ENCODE results near the gene RBP3. TPM values are rescaled to one million over a fixed set of nuclear protein-coding genes. Genes with fewer than 3 reads are reported as not detected.

The RBP3 gene
- total RNA-seq, 1 experiment from 2014 or later: not detected

DNA sequence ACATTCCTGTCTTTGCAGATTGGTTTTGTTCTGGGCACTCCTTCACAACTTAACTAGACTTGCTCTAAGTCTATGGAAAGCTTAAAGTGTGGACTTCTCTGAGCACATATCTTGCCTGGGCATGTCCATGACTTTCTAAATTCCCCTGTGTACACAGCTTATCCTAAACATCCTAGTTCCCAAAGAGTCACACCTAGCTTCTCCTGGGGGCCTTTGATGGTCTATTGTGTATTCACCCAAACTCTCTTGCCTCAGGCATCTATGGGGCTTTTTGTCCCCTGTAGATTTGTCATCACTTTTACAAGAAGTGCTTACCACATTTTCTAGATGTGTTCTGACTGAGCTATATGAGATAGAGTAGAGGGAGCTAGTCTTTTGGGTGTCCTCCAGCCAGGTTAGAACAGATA is 48.2 kb downstream of the RBP3 start:
- Histone ChIP-seq H3K4me2 (ENCODE audit: insufficient read depth, insufficient read length, low read length) (no peak overlapping the region), H4K91ac (ENCODE audit: insufficient read length, low read depth, low read length) (no peak overlapping the region), H3T11ph (ENCODE audit: low read length) (no peak overlapping the region), H3K4ac (ENCODE audit: low read depth, low read length) (no peak overlapping the region), H3K79me2 (ENCODE audit: insufficient read depth, low read length) (no peaks in the 10 kb centered on the region), H3K27ac (ENCODE audit: insufficient read length, low read depth, low read length) (no peak overlapping the region), H3K9ac (ENCODE audit: extremely low read depth, insufficient read length, low read length) (no peak overlapping the region), H3K56ac (ENCODE audit: insufficient read length, low read depth, low read length) (no peak overlapping the region), H3K9me3 (ENCODE audit: control insufficient read depth, low read depth, low read length) (no peaks in the 10 kb centered on the region), H2BK12ac (ENCODE audit: insufficient read length, low read depth, low read length) (no peak overlapping the region), H2AFZ (ENCODE audit: low read length) (no peak overlapping the region), H3K18ac (ENCODE audit: insufficient read length, low read depth, low read length) (no peak overlapping the region), H3K23me2 (ENCODE audit: insufficient read length, low read depth, low read length, poor library complexity, severe bottlenecking) (no peaks in the 10 kb centered on the region), H2BK5ac (ENCODE audit: insufficient read length, low read length) (no peak overlapping the region), H2AK5ac (ENCODE audit: insufficient read length, low read length) (no peak overlapping the region), H2BK120ac (ENCODE audit: low read depth, low read length, poor library complexity, severe bottlenecking) (no peak overlapping the region), H3K79me1 (ENCODE audit: insufficient read depth, low read depth, low read length, poor library complexity, severe bottlenecking) (no peaks in the 10 kb centered on the region), H4K20me1 (ENCODE audit: control insufficient read depth, insufficient read depth, insufficient read length) (no peaks in the 10 kb centered on the region), H2BK15ac (ENCODE audit: low read depth, low read length) (no peak overlapping the region), H3K23ac (ENCODE audit: insufficient read length, low read depth, low read length) (no peak overlapping the region), H4K8ac (replicated peaks; ENCODE audit: insufficient read length, low read depth, low read length) (no peak overlapping the region), H4K5ac (ENCODE audit: insufficient read length, low read depth, low read length) (no peak overlapping the region), H2BK20ac (ENCODE audit: low read depth, low read length, poor library complexity, severe bottlenecking) (no peak overlapping the region), H3K14ac (ENCODE audit: insufficient read depth, low read length) (no peak overlapping the region), H3K4me1 (ENCODE audit: insufficient read depth, low read length) (no peaks in the 10 kb centered on the region), H3K27me3 (ENCODE audit: insufficient read depth, low read length) (no peaks in the 10 kb centered on the region)
- peaks cover 21% of the 10 kb centered on the region for H3K27me3 Mint-ChIP-seq (ENCODE audit: low read depth)
- TF ChIP-seq, protein P1, sequence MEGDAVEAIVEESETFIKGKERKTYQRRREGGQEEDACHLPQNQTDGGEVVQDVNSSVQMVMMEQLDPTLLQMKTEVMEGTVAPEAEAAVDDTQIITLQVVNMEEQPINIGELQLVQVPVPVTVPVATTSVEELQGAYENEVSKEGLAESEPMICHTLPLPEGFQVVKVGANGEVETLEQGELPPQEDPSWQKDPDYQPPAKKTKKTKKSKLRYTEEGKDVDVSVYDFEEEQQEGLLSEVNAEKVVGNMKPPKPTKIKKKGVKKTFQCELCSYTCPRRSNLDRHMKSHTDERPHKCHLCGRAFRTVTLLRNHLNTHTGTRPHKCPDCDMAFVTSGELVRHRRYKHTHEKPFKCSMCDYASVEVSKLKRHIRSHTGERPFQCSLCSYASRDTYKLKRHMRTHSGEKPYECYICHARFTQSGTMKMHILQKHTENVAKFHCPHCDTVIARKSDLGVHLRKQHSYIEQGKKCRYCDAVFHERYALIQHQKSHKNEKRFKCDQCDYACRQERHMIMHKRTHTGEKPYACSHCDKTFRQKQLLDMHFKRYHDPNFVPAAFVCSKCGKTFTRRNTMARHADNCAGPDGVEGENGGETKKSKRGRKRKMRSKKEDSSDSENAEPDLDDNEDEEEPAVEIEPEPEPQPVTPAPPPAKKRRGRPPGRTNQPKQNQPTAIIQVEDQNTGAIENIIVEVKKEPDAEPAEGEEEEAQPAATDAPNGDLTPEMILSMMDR (conservative IDR thresholded peaks at IDR 0.05): no peak
- DNase-seq: peak; percentile 14
- H3K4me1 Mint-ChIP-seq: peaks cover 0 to 6% of the 10 kb centered on the region in 2 experiments; a peak in 2 of 4 replicates
- no peak overlapping the region for H3K27ac Mint-ChIP-seq
- H3K36me3 Mint-ChIP-seq (ENCODE audit: insufficient read depth in 1 of 3, low read depth in 3 of 3): no peaks in the 10 kb centered on the region
- H3K9me3 Mint-ChIP-seq: no peaks in the 10 kb centered on the region; a peak in 1 of 5 replicates
- no peak overlapping the region for H3K4me3 Mint-ChIP-seq
